GM19397 (cell line): ENCODE results near the gene FOXN3.

Experiments used
- ATAC-seq: cut with Tn5 transposase; IDR thresholded peaks from one replicate; pipeline ENCODE4 v1.9.1; 2021; ENCODE audit warnings: mild to moderate bottlenecking, moderate library complexity; ENCODE audit not compliant: unreplicated experiment

FOXN3 gene, protein sequence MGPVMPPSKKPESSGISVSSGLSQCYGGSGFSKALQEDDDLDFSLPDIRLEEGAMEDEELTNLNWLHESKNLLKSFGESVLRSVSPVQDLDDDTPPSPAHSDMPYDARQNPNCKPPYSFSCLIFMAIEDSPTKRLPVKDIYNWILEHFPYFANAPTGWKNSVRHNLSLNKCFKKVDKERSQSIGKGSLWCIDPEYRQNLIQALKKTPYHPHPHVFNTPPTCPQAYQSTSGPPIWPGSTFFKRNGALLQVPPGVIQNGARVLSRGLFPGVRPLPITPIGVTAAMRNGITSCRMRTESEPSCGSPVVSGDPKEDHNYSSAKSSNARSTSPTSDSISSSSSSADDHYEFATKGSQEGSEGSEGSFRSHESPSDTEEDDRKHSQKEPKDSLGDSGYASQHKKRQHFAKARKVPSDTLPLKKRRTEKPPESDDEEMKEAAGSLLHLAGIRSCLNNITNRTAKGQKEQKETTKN

GRCh38 chr14:89417091-89417464 lies at the start of gene FOXN3:
Gene FOXN3, minus strand, starts transcription at chr14:89417233. Its CDS starts 4,757 bp downstream, at chr14:89412476.
- peak; percentile 64 for ATAC-seq

DNA sequence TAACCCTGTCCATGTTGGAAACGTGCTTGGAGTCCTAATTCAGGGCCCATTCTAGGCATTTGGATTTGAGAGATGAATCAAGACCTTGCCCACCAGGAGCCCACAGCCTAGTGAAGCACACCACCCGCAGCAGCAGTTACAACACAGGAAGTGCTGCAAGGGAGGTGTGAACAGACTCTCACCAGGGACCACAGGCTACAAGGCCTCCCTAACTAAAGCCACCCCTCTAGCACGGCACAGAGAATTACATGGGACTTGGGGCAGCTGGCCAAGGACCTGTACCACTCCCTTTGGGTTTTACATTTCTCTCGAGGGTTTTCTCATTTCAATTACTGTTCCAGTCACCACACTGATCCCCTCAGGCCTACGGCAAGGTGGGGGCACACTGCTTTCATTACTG lies 49.5 kb upstream of the FOXN3 start:
- ATAC-seq: peak; percentile 40

DNA sequence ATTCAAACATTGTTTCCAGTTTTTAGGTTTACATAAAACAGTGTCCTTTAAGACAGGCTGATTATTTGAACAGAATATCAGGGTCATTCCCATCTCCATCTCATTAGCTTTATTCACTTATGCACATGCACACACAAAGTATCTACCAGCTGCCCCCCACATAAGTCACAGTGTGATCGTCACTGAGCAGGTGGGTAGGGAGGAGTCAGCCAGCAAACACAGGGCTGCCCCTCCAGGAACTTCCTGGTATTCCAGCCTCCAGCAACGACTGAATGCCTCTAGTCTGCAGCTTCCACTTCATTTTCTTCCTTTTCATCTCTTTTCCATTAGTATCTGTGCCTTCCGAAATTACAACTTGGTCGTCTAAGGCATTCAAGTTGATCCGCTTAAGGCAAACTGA lies 48.8 kb upstream of the FOXN3 start:
- no peak for ATAC-seq

DNA sequence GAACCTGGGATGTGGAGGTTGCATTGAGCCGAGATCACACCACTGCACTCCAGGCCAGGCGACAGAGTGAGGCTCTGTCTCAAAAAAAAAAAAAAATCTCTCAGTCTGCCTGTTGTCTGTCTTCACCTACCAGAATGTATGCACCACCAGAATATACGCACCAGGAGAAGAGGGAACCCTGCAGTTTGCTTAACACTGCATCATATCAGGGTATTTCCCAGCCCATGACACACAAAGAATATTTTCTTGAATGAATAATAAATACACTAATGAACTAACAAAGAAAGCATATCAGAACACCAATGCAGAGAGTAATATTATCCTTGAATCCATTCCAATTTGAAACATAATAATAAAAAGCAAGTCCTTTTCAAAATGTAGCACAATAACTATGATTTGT lies 44.2 kb upstream of the FOXN3 start:
- no peak for ATAC-seq

GRCh38 chr14:89458713-89459420 lies 41.8 kb upstream of the FOXN3 start:
- no peak for ATAC-seq

GRCh38 chr14:89457007-89457406 lies 40.0 kb upstream of the FOXN3 start:
- no peak for ATAC-seq

DNA sequence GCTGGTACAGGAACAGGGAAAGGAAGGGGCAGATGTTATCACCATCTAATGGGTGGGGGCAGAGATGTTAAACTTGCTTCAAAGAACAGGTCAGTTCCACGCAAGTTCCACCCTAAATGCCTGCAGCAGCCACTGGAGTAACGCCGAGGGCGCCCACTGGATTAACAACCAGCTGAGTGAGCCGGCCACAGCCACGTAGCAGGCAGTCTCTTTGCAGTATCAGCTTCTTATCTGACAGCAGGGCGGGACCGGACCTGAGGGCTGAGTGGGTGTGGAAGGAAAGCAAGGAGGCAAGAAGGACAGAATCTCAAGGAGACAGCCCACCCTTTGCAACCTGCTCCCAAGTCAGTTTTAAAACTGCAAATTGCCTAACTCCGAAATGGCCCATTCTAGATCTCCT lies 38.4 kb upstream of the FOXN3 start:
- ATAC-seq: no peak

- ATAC-seq: no peak
These were observed 38.0 kb upstream of the FOXN3 start for GRCh38 chr14:89454996-89455395.

DNA sequence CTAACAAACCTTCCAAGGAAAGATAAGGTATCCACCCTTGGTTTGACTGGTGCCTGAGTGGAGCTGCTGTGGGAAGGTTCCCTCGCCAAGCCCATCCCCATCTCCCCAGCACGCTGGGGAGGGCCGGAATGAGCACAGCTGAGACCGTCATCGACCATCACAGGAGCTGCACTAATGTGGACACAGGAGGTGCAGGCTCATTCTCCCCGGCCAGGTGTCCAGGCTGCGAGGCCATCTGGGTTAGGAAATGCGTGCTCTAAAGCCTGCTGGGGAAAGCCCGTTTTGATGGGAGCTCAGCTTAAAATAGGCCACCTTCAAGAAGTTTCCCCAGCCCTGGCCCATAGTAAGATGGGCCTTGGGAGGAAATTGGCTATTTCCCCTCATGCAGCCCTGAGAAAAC lies 35.2 kb upstream of the FOXN3 start:
- no peak for ATAC-seq

DNA sequence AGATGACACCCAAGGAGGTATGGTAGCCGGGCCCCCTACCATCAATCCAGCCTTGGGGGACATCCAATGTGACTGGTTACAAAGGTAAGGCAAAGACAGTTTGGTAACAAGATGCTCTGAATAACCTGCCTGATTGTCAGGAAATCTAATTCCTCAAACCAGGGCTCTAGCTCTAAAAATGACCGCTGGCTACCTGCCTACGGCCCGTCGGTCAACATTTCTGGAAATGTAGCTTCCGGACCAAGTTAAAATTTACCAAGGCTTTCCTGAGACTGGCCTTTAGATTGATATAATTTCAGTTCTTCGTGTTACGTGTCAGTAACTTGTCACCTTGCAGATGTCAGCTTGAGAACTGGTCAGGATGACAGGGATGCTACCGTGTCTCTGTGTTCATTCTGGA lies 34.2 kb upstream of the FOXN3 start:
- ATAC-seq: no peak

DNA sequence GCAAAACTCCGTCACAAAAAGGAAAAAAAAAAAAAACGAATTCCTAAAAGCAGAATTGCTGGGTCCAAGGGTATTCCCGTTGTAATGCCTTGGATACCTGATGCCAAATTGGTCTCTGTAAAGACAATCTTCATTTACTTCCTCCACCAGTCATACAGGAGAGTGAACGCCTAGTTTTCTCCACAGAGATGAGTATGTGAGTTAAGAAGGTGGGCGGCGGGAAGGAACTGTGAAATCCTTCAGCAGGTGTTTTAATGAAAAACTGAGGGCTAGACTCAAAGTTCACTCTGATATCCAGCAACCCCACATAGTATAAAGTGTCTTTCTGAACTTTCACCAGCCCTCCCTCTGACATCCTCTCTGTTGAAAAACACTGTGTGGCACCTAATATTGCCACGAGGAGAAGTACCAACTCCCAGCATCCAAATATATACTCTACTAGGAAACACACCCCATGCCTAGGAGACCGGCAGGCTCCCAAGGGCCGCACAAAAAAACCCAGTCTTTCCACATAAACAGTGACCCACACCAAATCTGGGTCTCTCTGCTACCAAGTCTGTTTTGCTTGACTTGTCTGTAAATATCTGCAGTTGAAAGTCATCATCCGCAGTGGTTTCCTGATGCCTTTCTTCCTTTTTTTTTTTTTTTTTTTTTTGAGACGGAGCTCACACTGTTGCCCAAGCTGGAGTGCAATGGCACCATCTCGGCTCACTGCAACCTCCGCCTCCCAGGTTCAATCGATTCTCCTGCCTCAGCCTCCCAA lies 30.3 kb upstream of the FOXN3 start:
- ATAC-seq: no peak

- ATAC-seq: peak; percentile 49
These were observed 28.4 kb upstream of the FOXN3 start for GRCh38 chr14:89445273-89445973.

DNA sequence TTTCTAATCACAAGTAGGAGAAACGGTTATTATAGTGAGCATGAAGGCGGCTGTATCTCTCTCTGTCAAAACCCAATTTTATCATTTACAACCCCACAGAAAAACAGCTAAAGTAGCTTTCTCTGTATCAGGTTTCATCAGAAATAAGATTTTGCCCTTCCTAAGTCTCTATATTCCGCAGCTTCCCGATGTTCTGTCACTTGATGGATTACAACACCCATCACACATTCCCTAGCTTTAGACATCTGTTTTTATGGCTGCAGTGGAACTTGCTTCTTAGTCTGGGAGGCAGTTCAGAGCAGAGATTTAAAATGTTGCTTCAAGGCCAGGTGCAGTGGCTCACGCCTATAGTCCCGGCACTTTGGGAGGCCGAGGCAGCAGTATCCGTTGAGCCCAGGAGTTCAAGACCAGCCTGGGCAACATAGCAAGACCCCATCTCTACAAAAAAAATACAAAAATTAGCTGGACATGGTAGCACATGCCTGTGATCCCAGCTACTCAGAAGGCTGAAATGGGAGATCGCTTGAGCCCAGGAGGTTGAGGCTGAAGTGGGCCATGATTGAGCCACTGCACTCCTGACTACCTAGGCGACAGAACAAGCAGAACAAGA lies 27.6 kb upstream of the FOXN3 start:
- no peak for ATAC-seq

DNA sequence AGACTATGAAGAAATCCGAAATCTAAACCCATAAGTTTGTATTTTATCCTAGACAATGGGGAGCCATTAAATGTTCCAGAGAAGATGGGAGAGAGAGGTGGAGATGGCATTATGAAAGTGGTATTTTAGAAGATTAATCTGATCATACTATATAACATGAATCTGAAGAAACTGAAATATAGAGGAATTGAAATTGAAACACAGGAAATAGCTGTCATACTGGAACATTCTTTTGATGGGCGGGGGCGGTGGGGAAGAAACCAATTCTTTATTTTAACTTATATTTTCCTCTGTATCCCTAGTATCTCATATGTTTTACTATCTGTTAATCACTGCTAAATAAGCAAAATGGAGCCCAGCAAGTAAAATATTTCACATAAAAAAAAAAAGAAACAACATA lies 27.0 kb upstream of the FOXN3 start:
- ATAC-seq: no peak

GRCh38 chr14:89443042-89443629 lies 26.1 kb upstream of the FOXN3 start:
- ATAC-seq: no peak

GRCh38 chr14:89442280-89442679 lies 25.2 kb upstream of the FOXN3 start:
- ATAC-seq: no peak

DNA sequence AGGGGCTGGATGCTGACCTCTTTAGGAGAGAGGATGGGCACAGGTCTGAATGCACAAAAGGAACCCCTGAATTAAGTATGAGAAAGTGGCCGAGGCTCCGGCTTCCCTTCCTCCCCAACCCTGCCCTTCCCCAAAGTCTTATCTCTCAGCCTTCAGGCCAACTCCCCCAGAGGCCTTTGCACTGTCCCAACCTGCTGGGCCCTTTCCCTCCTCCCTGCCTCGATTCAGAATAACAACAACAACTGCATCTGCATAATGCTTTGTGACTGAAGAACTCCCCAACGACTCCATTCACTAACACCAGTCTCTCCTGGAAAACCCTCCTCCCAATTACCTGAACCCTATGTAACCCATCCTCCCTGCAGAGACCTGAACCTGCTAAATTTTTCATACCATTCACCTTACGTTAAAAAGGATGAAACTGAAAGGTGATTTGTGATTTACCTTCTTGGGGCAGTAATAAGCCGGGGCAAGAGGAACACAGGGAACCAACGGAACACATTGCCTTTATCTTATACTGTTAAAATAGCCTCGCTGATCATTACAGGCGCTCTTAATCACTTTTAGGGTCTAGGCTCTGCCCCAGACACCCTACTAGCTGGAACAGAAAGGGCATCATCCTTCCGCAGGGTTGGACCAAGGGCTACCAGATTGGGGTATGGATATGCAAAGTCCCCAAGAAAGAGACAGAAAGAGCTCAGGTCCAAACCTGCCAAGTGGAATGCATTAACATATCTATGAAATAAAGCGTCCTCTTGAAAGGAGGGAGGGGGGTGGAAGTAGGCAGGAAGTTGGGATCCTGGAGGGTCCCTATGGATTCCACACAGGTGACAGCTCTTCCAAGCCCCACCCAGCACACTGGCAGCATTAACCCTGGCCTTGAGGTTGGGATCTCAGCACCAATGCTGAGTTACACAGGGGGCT lies 24.2 kb upstream of the FOXN3 start:
- no peak for ATAC-seq

DNA sequence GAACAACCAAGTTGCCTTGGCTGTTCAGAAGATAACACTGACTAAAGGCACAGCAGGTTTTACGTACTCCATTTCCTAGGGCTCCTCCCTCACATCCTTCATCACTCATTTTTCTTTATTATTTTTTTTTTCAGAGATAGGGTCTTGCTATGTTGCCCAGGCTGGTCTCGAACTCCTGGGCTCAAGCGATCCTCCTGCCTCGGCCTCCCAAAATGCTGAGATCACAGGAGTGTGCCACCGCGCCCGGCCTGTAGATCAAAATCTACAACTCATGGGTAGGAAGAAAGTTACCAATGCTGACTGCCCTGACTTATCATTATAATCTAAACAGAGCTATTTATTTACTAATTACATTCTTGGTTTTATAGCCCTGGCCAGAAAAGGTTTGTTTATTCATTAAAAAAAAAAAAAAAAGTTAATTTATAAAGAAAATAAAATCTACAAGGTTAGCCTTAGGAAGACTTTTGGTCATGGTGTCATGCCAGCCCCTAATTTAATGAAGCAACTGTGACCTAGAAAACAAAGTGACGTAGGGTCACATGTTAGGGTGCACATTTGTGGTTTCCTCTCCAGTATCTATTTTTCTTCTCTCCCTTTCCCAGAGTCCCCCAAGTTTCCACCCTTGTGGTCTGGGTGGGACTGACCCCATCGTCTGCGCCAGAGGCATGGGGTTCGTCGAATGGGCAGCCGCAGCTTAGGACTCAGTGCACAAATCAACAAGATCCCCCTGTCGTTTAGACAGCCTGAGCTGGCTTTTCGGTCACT lies 19.0 kb upstream of the FOXN3 start:
- ATAC-seq: no peak
